ENCODE results near the gene HDAC7.

HDAC7 gene

GRCh38 chr12:47757840-47758583 is 61.7 kb downstream of the HDAC7 start:
- DNase-seq, result no peak

GRCh38 chr12:47757364-47757839 is 62.3 kb downstream of the HDAC7 start:
- no peak for DNase-seq

GRCh38 chr12:47755655-47756562 is 63.8 kb downstream of the HDAC7 start:
- no peak for DNase-seq

- DNase-seq, result no peak
These were observed 64.8 kb downstream of the HDAC7 start for GRCh38 chr12:47754881-47755280.

GRCh38 chr12:47754126-47754525 is 65.6 kb downstream of the HDAC7 start:
- no peak for DNase-seq

- no peak for DNase-seq
These were observed 66.4 kb downstream of the HDAC7 start for GRCh38 chr12:47753021-47754001.

GRCh38 chr12:47752552-47752951 is 67.2 kb downstream of the HDAC7 start:
- DNase-seq, result no peak

- no peak for DNase-seq
These were observed 67.6 kb downstream of the HDAC7 start for GRCh38 chr12:47752121-47752520.

GRCh38 chr12:47751561-47751960 is 68.1 kb downstream of the HDAC7 start:
- no peak for DNase-seq

- no peak for DNase-seq
These were observed 68.7 kb downstream of the HDAC7 start for GRCh38 chr12:47750916-47751470.

- DNase-seq, result no peak
These were observed 69.4 kb downstream of the HDAC7 start for GRCh38 chr12:47750229-47750798.

- no peak for DNase-seq
These were observed 70.8 kb downstream of the HDAC7 start for GRCh38 chr12:47748899-47749298.

GRCh38 chr12:47748507-47748828 is 71.2 kb downstream of the HDAC7 start:
- DNase-seq, result no peak

GRCh38 chr12:47747596-47748506 is 71.9 kb downstream of the HDAC7 start:
- no peak for DNase-seq

- no peak for DNase-seq
These were observed 72.6 kb downstream of the HDAC7 start for GRCh38 chr12:47747126-47747525.

- DNase-seq, result no peak
These were observed 73.2 kb downstream of the HDAC7 start for GRCh38 chr12:47746523-47746922.

GRCh38 chr12:47746073-47746472 is 73.6 kb downstream of the HDAC7 start:
- DNase-seq, result no peak

GRCh38 chr12:47745485-47746041 is 74.1 kb downstream of the HDAC7 start:
- DNase-seq, result no peak

GRCh38 chr12:47744778-47745436 is 74.8 kb downstream of the HDAC7 start:
- no peak for DNase-seq

- DNase-seq, result no peak
These were observed 75.6 kb downstream of the HDAC7 start for GRCh38 chr12:47744005-47744651.
